Keratinocyte (primary cell): Measurements from ENCODE around the gene COQ4.

Experiments
- CTCF ChIP-seq, 3 experiments: IDR thresholded peaks in 1 of 3; conservative IDR thresholded peaks in 1 of 3; optimal IDR thresholded peaks in 1 of 3; 2 replicates in 2 of 3; 3 replicates in 1 of 3; pipeline versions ENCODE3 to v1.5.1; 2011; ENCODE audit warnings: low read length in 3 of 3, mild to moderate bottlenecking in 3 of 3, moderate library complexity in 2 of 3, control low read depth in 1 of 3, inconsistent platforms in 1 of 3; ENCODE audit not compliant: insufficient read depth in 2 of 3; ENCODE audit errors: extremely low read depth in 1 of 3
- EZH2 ChIP-seq: IDR thresholded peaks from one replicate; pipeline ENCODE4 v1.6.1; 2012; ENCODE audit warnings: inconsistent platforms, mild to moderate bottlenecking, low read length, moderate library complexity

GRCh38 chr9:128355451-128355850 is 32.8 kb downstream of the COQ4 start:
- TF ChIP-seq CTCF (optimal IDR thresholded peaks at IDR 0.05 in 1 of 3, IDR thresholded peaks at IDR 0.05 in 1 of 3, conservative IDR thresholded peaks at IDR 0.05 in 1 of 3; ENCODE audit: extremely low read depth in 1 of 3, insufficient read depth in 2 of 3, low read length in 3 of 3) (no peak), EZH2 (no peak)
